WI38 (cell line): ENCODE results near the gene PPP5C.

Experiments
- H3K4me3 ChIP-seq: 2 replicates; pipeline ENCODE4 v1.5.1; 2011; ENCODE audit warnings: low read depth, mild to moderate bottlenecking, control low read depth, low read length
- CTCF ChIP-seq: IDR thresholded peaks from 2 replicates; pipeline ENCODE4 v1.5.1; 2012; ENCODE audit warnings: low read depth, mild to moderate bottlenecking, control low read depth, low read length

Gene PPP5C

GRCh38 chr19:46423188-46423587 is 76.3 kb downstream of the PPP5C start:
- H3K4me3 ChIP-seq: no peak overlapping the region
- no peak for TF ChIP-seq CTCF

- H3K4me3 ChIP-seq: peak overlapping the region; percentile 61
- no peak for TF ChIP-seq CTCF
Measured at GRCh38 chr19:46426035-46426505, 79.2 kb downstream of the PPP5C start.

GRCh38 chr19:46426506-46427162 is 79.7 kb downstream of the PPP5C start:
- peak overlapping the region; percentile 61 for H3K4me3 ChIP-seq
- no peak for TF ChIP-seq CTCF

GRCh38 chr19:46427518-46428045 is 80.7 kb downstream of the PPP5C start:
- no peak overlapping the region for H3K4me3 ChIP-seq
- no peak for TF ChIP-seq CTCF

- 0 out of 2 replicates have a peak within 1 kb of the TSS, but pooled peaks have one; percentile 29 for H3K4me3 ChIP-seq
Measured at GRCh38 chr19:46428239-46429135, 81.6 kb downstream of the PPP5C start, which contains the start of gene PNMA8C. Gene PNMA8C, minus strand, starts transcription at chr19:46428936. Its CDS starts 577 bp downstream, at chr19:46428359.

GRCh38 chr19:46429999-46430398 is 83.1 kb downstream of the PPP5C start:
- H3K4me3 ChIP-seq: no peak overlapping the region
- no peak for TF ChIP-seq CTCF

More at GRCh38 chr19:46428239-46429135, 81.6 kb downstream of the PPP5C start, which contains the start of gene PNMA8C:
- no peak for TF ChIP-seq CTCF
